Measurements from ENCODE around the gene ASIC2.

The ASIC2 gene

GRCh38 chr17:33071656-33072055 is 221.4 kb downstream of the ASIC2 start:
- no peak for DNase-seq (ENCODE audit: low spot score)

- DNase-seq (ENCODE audit: low spot score) = no peak
Observed at GRCh38 chr17:33057564-33057963, 235.5 kb downstream of the ASIC2 start.

- no peak for DNase-seq (ENCODE audit: low spot score)
Observed at GRCh38 chr17:33056399-33057146, 236.5 kb downstream of the ASIC2 start.

- no peak for DNase-seq (ENCODE audit: low spot score)
Observed at GRCh38 chr17:33055746-33056145, 237.3 kb downstream of the ASIC2 start.

GRCh38 chr17:33055171-33055611 is 237.9 kb downstream of the ASIC2 start:
- DNase-seq (ENCODE audit: low spot score) = no peak

GRCh38 chr17:33054412-33054811 is 238.7 kb downstream of the ASIC2 start:
- DNase-seq (ENCODE audit: low spot score) = no peak

- DNase-seq (ENCODE audit: low spot score) = no peak
Observed at GRCh38 chr17:33053676-33054075, 239.4 kb downstream of the ASIC2 start.

GRCh38 chr17:33052856-33053255 is 240.2 kb downstream of the ASIC2 start:
- DNase-seq (ENCODE audit: low spot score) = no peak

- no peak for DNase-seq (ENCODE audit: low spot score)
Observed at GRCh38 chr17:33050611-33051140, 242.4 kb downstream of the ASIC2 start.

GRCh38 chr17:33049781-33050414 is 243.2 kb downstream of the ASIC2 start:
- DNase-seq (ENCODE audit: low spot score) = peak; percentile 76

GRCh38 chr17:33046361-33047255 is 246.5 kb downstream of the ASIC2 start:
- DNase-seq (ENCODE audit: low spot score) = no peak

GRCh38 chr17:33045216-33045615 is 247.9 kb downstream of the ASIC2 start:
- no peak for DNase-seq (ENCODE audit: low spot score)

- no peak for DNase-seq (ENCODE audit: low spot score)
Observed at GRCh38 chr17:33044771-33045170, 248.3 kb downstream of the ASIC2 start.

GRCh38 chr17:33040461-33040860 is 252.6 kb downstream of the ASIC2 start:
- DNase-seq (ENCODE audit: low spot score) = no peak

- no peak for DNase-seq (ENCODE audit: low spot score)
Observed at GRCh38 chr17:33039874-33040273, 253.2 kb downstream of the ASIC2 start.

- DNase-seq (ENCODE audit: low spot score) = peak; percentile 54
Observed at GRCh38 chr17:33038740-33039139, 254.4 kb downstream of the ASIC2 start.

GRCh38 chr17:33033176-33033575 is 259.9 kb downstream of the ASIC2 start:
- no peak for DNase-seq (ENCODE audit: low spot score)

GRCh38 chr17:33028778-33029177 is 264.3 kb downstream of the ASIC2 start:
- no peak for DNase-seq (ENCODE audit: low spot score)

- no peak for DNase-seq (ENCODE audit: low spot score)
Observed at GRCh38 chr17:33028061-33028460, 265.0 kb downstream of the ASIC2 start.

- no peak for DNase-seq (ENCODE audit: low spot score)
Observed at GRCh38 chr17:33024688-33025486, 268.2 kb downstream of the ASIC2 start.

GRCh38 chr17:33023790-33024189 is 269.3 kb downstream of the ASIC2 start:
- DNase-seq (ENCODE audit: low spot score) = no peak

Measured in COLO829 (cell line).